Measurements from ENCODE around the gene RFXAP.

RFXAP gene, protein sequence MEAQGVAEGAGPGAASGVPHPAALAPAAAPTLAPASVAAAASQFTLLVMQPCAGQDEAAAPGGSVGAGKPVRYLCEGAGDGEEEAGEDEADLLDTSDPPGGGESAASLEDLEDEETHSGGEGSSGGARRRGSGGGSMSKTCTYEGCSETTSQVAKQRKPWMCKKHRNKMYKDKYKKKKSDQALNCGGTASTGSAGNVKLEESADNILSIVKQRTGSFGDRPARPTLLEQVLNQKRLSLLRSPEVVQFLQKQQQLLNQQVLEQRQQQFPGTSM

DNA sequence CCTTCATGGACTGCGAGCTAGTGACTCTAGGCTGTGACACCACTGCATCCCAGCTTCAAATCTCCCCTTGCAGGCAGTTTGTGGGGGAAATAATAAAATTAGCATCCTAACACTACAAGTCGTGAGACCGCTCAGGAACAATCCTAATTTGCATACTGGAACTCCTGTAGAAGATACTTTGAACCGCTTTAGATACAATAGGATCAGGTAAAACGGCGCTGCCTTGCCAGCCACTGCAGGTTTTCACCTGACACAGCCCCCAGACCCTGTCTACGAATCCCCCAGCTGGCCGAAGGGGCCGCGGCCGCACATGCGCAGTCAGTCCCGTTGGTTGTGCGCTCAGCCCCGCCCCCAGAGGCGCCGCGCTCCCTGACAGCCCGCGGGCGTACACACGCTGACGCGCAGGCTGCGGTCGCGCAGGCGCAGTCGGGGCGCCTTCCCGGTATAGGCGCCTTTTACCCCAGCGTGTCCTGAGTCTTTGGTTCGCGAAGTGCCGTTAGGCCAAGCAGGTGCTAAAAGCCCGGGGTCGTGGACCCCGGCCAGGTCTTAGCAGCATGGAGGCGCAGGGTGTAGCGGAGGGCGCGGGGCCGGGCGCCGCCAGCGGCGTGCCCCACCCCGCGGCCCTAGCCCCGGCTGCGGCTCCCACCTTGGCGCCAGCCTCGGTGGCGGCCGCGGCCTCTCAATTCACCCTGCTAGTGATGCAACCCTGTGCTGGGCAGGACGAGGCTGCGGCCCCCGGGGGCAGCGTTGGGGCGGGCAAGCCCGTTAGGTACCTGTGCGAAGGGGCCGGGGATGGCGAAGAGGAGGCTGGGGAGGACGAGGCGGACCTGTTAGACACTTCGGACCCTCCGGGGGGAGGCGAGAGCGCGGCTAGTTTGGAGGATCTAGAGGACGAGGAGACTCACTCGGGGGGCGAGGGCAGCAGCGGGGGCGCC lies at the start of gene RFXAP:
Gene RFXAP (plus strand): TSS at position 419 of the 935 bp plus-strand sequence. CDS start 136 bp downstream, at position 555.
- Histone ChIP-seq H3K4me2 (ENCODE audit: low read length) (peak within 1 kb of the TSS; percentile 99), H3K4me1 (ENCODE audit: insufficient read depth, low read length, severe bottlenecking) (peaks cover 36% of the 10 kb centered on the region), H3K79me2 (ENCODE audit: insufficient read depth, low read length) (peaks cover 26% of the 10 kb centered on the region), H3K4me3 (ENCODE audit: low read depth, low read length, poor library complexity, severe bottlenecking) (peak within 1 kb of the TSS; percentile 81), H3K9me2 (ENCODE audit: low read depth, low read length) (no peaks in the 10 kb centered on the region), H2AFZ (ENCODE audit: low read length) (peak within 1 kb of the TSS; percentile 98), H3F3A (ENCODE audit: insufficient read depth, low read length) (no peaks in the 10 kb centered on the region), H3K9ac (ENCODE audit: low read length) (peak within 1 kb of the TSS; percentile 83), H4K20me1 (ENCODE audit: insufficient read depth, low read length) (no peaks in the 10 kb centered on the region), H3K27ac (ENCODE audit: low read depth, low read length, poor library complexity, severe bottlenecking) (peak within 1 kb of the TSS; percentile 39), H3K36me3 (ENCODE audit: insufficient read depth, low read length) (no peaks in the 10 kb centered on the region), H3K27me3 (ENCODE audit: insufficient read depth, low read length) (no peaks in the 10 kb centered on the region), H3K9me3 (ENCODE audit: low read length) (no peaks in the 10 kb centered on the region)
- TF ChIP-seq CTCF (IDR thresholded peaks at IDR 0.05; ENCODE audit: low read length) (no peak), EZH2 (IDR thresholded peaks at IDR 0.05; ENCODE audit: borderline replicate concordance, low read length) (no peak)

DNA sequence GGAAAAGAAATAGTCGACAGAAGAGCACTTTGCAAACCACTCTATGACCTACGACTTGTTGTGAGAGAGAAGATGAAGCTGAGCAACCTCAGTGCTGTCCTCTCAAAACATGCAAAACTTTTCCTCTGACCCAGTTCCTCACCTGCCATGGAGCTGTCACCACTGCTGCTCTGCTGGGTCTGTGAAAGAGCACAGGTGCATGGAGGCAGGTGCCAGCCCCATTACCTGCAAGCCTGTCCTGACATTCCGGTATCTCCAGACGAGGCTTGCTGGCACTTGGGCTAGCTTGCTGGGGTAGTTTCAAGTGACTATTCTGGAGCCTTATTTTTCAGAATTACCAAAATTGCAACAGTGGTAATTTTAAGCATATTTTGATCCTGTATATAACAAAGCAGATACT lies 49.5 kb upstream of the RFXAP start:
- Histone ChIP-seq H3K9me3 (ENCODE audit: low read length) (no peaks in the 10 kb centered on the region), H3K4me3 (ENCODE audit: low read depth, low read length, poor library complexity, severe bottlenecking) (no peak overlapping the region), H3K27me3 (ENCODE audit: insufficient read depth, low read length) (no peaks in the 10 kb centered on the region), H3K36me3 (ENCODE audit: insufficient read depth, low read length) (no peaks in the 10 kb centered on the region), H4K20me1 (ENCODE audit: insufficient read depth, low read length) (no peaks in the 10 kb centered on the region), H3K9me2 (ENCODE audit: low read depth, low read length) (no peaks in the 10 kb centered on the region), H3K27ac (ENCODE audit: low read depth, low read length, poor library complexity, severe bottlenecking) (no peak overlapping the region), H3K79me2 (ENCODE audit: insufficient read depth, low read length) (no peaks in the 10 kb centered on the region), H3K4me2 (ENCODE audit: low read length) (no peak overlapping the region), H2AFZ (ENCODE audit: low read length) (no peak overlapping the region), H3K9ac (ENCODE audit: low read length) (no peak overlapping the region), H3F3A (ENCODE audit: insufficient read depth, low read length) (no peaks in the 10 kb centered on the region), H3K4me1 (ENCODE audit: insufficient read depth, low read length, severe bottlenecking) (no peaks in the 10 kb centered on the region)
- TF ChIP-seq CTCF (IDR thresholded peaks at IDR 0.05; ENCODE audit: low read length) = no peak
- no peak for TF ChIP-seq EZH2 (IDR thresholded peaks at IDR 0.05; ENCODE audit: borderline replicate concordance, low read length)

DNA sequence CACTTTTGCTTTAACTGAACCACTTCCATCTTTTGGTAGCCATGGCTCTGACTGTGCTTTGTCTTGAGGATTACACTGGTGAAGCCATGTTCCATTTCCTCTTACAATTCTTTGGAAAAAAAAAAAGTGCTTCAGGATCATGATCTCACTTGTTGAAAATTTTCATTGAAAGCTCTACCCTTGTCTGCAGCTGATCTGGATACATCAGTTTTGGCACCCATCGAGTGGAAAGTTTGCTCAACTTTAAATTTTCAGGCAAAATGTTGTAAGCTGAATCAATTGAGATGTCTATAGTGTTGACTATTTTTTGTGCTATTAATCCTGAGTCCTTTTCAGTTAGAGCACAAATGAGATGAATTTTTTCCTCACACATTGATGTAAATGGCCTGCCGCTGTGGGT lies 48.3 kb upstream of the RFXAP start:
- Histone ChIP-seq H3K9me3 (ENCODE audit: low read length) (no peaks in the 10 kb centered on the region), H3K27ac (ENCODE audit: low read depth, low read length, poor library complexity, severe bottlenecking) (no peak overlapping the region), H3K4me3 (ENCODE audit: low read depth, low read length, poor library complexity, severe bottlenecking) (no peak overlapping the region), H3K27me3 (ENCODE audit: insufficient read depth, low read length) (no peaks in the 10 kb centered on the region), H3K36me3 (ENCODE audit: insufficient read depth, low read length) (no peaks in the 10 kb centered on the region), H3K4me2 (ENCODE audit: low read length) (no peak overlapping the region), H3K79me2 (ENCODE audit: insufficient read depth, low read length) (no peaks in the 10 kb centered on the region), H3K9me2 (ENCODE audit: low read depth, low read length) (no peaks in the 10 kb centered on the region), H3K9ac (ENCODE audit: low read length) (no peak overlapping the region), H3K4me1 (ENCODE audit: insufficient read depth, low read length, severe bottlenecking) (no peaks in the 10 kb centered on the region), H3F3A (ENCODE audit: insufficient read depth, low read length) (no peaks in the 10 kb centered on the region), H4K20me1 (ENCODE audit: insufficient read depth, low read length) (no peaks in the 10 kb centered on the region), H2AFZ (ENCODE audit: low read length) (no peak overlapping the region)
- no peak for TF ChIP-seq CTCF (IDR thresholded peaks at IDR 0.05; ENCODE audit: low read length)
- no peak for TF ChIP-seq EZH2 (IDR thresholded peaks at IDR 0.05; ENCODE audit: borderline replicate concordance, low read length)

Measured in OCI-LY1 (cell line).